Activated T-cell treated with anti-CD3 and anti-CD28 coated beads for 24 hours (primary cell): ENCODE data around the gene MYMK.
A peak's percentile ranks its signal among the peaks of the same experiment; 100 is the strongest.

ENCODE experiments used
- DNase-seq: peaks from one replicate; pipeline ENCODE4 v3.0.0-alpha.2; 2020; ENCODE audit warnings: low read depth

Gene MYMK

DNA sequence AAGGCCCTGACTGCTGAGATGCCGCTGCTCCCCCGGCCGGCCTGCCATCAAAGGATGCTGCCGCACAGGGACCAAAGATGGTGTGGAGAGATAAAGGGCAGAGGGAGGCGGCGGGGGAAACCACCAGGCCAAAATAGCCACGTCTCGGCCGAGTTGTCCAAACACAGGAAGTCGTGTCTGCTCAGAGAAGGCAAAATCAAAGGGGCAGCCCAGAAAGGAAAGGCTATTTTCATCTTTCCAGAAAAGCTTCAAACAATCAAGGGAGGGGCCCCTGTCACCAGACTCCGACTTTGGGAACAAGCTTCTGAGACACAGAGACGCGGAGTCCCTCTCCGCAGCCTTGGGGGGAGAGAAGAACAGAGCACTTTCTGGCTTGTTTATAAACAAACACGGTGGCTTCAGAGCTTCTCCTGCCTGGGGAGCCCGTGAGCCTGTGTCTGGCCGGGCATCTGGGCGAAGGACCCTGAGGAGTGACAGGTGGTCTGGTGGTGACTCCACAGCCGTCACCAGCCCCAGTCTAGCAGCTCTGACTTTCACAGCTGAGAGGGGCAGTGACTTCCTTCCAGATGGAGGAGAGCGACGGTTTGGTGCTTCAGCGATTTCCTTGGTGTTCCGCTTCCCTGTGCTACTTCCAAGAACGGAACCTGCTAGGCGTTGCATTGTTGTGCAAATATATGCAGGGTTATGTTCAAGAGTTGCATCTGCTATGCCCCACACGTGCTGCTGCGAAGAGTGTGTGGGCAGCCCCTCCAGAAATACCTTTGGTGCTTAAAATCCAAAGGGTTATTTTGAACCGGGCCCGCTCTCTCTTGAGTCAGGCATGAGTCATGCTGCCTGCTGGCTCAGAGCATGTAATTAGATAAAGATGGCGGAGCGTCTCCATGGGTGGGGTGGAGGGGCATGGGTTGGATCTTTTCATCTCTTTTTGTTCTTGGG, 33.7 kb upstream of the MYMK start:
- peak; percentile 20 for DNase-seq

DNA sequence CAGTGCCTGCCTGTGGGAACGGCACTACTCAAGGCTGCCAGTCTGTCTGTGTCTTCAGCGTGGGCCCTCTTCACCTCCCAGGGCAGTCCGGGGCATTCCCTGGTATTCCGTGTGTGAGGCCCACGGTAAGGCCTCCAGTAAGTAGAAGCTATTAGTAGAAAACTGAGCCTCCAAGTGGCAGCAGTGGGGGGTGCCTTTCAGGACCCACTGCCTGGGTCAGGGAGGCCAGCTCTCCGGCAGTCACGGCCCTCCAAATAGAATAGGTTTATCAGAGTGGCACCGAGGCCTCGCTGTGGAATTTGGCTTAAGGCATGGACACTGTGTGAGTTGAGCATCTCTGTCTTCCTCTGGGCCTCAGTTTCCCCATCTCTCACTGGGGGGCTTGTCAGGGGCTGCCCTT, 32.8 kb upstream of the MYMK start:
- DNase-seq: no peak

DNA sequence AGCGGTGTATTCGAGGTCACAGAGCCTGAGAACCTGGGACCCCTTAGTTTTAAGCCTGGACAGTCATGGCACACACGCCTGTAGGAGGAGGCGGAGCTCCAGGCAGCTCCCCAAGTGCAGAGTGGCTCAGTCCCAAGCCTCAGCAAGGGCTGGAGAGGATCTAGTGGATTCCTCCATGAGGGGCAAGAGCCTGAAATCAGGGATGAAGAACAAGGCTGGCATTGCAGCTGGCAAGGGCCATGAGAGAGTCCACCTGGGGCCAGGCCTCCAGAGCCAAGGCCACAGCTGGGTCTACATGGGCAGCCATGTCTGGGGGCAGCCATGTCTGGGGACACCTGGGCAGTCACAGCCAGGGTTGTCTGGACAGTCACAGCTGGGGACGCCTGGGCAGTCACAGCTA, 31.6 kb upstream of the MYMK start:
- DNase-seq: no peak

- no peak for DNase-seq
Observed at GRCh38 chr9:133554729-133555128, 30.0 kb upstream of the MYMK start.

- DNase-seq: no peak
Observed at GRCh38 chr9:133553973-133554713, 29.4 kb upstream of the MYMK start.

DNA sequence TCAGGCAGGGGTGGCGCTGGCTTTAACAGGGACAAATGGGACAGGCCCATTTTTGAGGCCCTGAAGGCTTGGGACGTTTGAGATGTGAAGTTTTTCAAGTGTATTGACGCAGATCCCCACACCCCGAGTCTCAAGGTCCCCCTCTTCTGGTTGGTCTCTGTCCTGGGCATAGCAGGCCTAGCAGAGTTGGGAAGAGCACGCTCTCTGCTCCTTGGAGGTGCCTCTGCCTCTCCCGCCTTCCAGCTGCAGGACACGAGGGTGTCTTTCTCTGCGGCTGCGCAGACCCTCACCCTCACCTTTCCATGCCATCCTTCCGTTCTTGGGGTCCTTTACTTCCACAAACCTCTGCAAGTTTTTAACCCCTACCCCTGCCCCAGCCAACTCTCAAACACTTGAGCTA, 28.4 kb upstream of the MYMK start:
- no peak for DNase-seq

- DNase-seq: no peak
Observed at GRCh38 chr9:133552236-133552635, 27.5 kb upstream of the MYMK start.

- no peak for DNase-seq
Observed at GRCh38 chr9:133551446-133551845, 26.7 kb upstream of the MYMK start.

DNA sequence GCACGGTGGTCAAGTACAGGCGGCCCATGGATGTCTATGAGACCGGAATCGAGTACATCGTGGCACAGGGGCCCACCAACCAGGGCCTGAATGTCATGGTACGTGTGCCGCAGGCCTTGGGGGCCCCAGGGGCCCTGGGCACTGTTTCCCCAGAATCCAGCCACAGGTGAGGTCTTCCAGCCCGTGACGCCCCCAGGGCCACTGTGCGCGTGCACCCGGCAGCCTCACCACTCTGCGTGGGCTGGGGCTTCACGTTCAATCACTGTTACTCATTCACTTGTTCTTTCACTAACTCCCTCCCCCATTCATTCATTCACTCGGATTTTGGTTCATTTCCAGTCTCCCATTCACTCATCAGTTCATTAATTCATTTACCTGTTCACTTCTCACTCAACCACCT, 22.4 kb upstream of the MYMK start:
- no peak for DNase-seq

DNA sequence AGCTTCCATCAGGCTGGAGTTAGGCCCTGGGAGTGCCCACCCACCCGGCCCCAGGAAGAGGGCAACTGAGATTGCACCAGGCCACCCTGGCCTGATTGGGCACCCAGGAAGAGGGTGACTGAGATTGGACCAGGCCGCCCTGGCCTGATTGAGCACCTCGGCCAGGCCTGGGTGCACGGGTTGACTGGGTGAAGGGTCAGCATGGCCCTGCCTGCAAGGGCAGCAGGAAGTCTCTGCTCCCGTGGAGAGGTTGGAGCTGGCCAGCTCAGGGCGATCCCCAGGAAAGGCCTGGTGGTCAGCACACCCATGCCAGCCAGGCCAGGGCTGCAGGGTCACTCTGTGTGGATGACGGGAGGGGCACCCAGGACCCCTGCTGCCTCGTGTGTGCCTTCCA, 21.5 kb upstream of the MYMK start:
- DNase-seq: no peak

GRCh38 chr9:133545494-133546286, 20.9 kb upstream of the MYMK start:
- DNase-seq: no peak

- DNase-seq: no peak
Observed at GRCh38 chr9:133543772-133544467, 19.2 kb upstream of the MYMK start.

GRCh38 chr9:133542002-133542401, 17.2 kb upstream of the MYMK start:
- no peak for DNase-seq

GRCh38 chr9:133540698-133541025, 15.9 kb upstream of the MYMK start:
- DNase-seq: no peak

- no peak for DNase-seq
Observed at GRCh38 chr9:133539991-133540697, 15.4 kb upstream of the MYMK start.

DNA sequence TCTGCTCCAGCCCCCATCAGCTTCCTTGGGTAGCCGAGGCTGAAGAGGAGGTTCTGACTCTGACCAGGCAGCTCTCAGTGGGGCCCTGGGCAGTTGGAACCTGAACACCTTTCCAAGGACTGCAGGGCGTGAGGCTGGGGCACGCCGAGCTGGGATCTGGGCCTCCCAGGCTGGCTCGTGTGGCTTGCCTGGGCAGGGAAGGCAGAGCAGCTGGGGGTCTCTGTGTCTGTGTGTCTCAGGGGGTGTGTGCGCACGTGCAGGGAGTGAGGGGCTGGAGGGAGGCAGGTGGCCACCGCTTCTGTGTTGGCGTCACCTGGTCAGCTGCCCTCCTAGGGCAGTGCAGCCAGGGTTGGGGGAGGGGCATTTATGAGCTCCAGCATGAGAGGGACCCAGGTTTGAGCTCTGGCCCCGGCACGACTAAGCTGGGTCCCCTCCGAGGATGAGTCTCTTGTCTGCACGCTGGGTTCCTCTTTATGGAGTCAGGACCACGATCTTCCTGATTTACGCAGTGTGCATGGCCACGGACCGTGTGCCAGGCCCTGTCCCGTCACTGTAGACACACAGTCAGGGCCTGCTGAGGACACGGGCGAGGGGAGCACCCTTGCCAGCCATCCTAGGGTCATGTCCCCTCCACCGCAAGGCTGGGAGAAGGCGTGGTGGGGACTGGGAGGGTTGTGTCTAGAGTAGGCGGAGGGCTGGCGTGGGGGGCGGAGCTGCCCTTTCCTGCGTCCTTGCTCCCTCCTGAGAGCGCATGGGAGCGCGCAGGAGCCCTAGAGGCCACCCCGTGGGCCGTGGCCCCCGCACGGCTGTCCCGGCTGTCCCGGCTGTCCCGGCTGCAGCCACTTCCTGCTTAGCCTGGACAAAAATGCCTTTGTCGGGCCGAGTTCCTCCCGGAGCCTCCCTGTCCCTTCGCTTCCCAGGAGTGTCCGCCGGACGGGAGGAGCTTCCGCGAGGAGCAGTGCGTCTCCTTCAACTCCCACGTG, 14.4 kb upstream of the MYMK start:
- no peak for DNase-seq

DNA sequence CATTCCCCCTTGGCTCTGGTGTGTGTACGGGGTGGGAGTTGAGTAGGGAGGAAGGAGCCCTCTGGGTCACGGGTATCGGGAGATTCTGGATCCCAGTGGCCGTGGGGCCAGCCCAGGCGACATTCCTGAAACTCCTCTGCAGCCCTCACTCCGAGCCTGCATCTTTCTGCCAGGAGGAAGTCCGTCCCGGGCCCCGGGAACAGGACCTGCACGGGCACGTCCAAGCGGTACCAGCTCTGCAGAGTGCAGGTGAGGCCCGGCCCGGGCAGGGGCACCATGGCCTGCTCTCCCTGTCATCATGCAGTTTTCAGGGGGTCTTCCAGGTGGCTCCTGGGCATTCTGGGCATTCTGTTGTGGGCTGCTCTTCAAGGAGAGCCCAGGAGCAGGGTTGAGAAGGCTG, 13.4 kb upstream of the MYMK start:
- DNase-seq: no peak

GRCh38 chr9:133537257-133537656, 12.5 kb upstream of the MYMK start:
- no peak for DNase-seq

GRCh38 chr9:133536536-133536935, 11.8 kb upstream of the MYMK start:
- no peak for DNase-seq

GRCh38 chr9:133536080-133536479, 11.3 kb upstream of the MYMK start:
- no peak for DNase-seq
